Vagina (tissue), 2 donors: Measurements from ENCODE around the gene GATA2.

Experiments
- CTCF ChIP-seq, 3 experiments: fragments of 450-650 bp in 2 of 3; fragments of 200-600 bp in 1 of 3; sonication (generic) in 1 of 3; IDR thresholded peaks; one replicate each; pipeline ENCODE4 v1.5.1; 2017 to 2019; ENCODE audit warnings: antibody characterized with exemption in 3 of 3, mild to moderate bottlenecking in 2 of 3, moderate library complexity in 2 of 3
- POLR2A ChIP-seq, 2 donors: fragments of 450-650 bp; IDR thresholded peaks; one replicate each; pipeline ENCODE4 v1.6.1; 2017; ENCODE audit warnings: antibody characterized with exemption in 2 of 2, mild to moderate bottlenecking in 2 of 2, moderate library complexity in 2 of 2
- POLR2AphosphoS5 ChIP-seq, 2 donors: sonication (generic); formaldehyde crosslinking; IDR thresholded peaks; one replicate each; pipeline ENCODE4 v1.9.0; 2017; ENCODE audit warnings: antibody characterized with exemption in 2 of 2, mild to moderate bottlenecking in 2 of 2, low read depth in 1 of 2; ENCODE audit not compliant: insufficient read depth in 1 of 2

- no peak for TF ChIP-seq CTCF (IDR thresholded peaks at IDR 0.05)
- TF ChIP-seq POLR2A (IDR thresholded peaks at IDR 0.05), result no peak
- TF ChIP-seq POLR2AphosphoS5 (IDR thresholded peaks at IDR 0.05; ENCODE audit: insufficient read depth in 1 of 2, low read depth in 1 of 2), result no peak
Observed at GRCh38 chr3:128480717-128481437, 12.1 kb downstream of the GATA2 start.
